HG03280 (cell line): ENCODE data around the gene NEK6.

Experiments used
- ATAC-seq: cut with Tn5 transposase; IDR thresholded peaks from one replicate; pipeline ENCODE4 v1.9.1; 2021; ENCODE audit warnings: mild to moderate bottlenecking, moderate library complexity; ENCODE audit not compliant: unreplicated experiment

Gene NEK6

DNA sequence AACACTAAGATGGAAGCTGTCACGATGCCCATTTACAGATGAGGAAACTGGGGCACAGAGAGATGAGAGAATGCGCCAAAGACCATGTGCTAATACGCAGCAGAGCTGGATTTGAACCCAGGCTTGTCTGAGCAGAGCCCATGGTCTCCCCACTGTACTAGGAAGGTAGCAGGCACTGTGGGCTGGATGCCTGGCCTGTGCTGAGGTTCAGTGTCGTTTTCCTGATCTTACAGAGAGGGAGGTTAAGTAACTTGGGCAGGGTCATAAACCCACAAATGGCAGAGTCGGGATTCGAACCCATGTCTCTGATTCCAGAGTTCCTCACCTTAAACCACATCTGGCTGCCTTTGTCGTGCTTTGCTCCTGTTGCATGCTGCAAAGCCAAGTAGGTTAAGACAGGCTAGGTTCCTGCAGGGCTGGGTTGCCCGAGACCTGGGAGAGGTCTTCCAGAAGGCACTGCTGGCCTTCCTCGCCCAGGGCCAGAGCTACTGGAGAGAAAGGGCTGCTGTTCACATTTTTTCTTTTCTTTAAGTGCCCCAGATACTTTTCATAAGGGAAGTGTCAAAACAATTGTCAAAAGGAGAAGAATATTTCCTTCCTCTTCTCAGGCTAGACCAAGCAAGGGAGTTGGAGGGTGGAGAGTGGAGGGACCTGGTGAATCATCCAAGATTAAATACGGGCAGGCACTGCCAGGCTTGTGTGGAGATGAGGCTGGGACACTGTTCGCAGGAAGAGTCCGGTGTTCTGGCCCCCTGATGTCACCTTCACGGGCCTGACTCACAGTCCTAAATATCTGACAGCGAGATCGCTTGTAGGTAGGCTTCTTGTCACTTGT lies 3.2 kb downstream of the NEK6 start:
- no peak for ATAC-seq

DNA sequence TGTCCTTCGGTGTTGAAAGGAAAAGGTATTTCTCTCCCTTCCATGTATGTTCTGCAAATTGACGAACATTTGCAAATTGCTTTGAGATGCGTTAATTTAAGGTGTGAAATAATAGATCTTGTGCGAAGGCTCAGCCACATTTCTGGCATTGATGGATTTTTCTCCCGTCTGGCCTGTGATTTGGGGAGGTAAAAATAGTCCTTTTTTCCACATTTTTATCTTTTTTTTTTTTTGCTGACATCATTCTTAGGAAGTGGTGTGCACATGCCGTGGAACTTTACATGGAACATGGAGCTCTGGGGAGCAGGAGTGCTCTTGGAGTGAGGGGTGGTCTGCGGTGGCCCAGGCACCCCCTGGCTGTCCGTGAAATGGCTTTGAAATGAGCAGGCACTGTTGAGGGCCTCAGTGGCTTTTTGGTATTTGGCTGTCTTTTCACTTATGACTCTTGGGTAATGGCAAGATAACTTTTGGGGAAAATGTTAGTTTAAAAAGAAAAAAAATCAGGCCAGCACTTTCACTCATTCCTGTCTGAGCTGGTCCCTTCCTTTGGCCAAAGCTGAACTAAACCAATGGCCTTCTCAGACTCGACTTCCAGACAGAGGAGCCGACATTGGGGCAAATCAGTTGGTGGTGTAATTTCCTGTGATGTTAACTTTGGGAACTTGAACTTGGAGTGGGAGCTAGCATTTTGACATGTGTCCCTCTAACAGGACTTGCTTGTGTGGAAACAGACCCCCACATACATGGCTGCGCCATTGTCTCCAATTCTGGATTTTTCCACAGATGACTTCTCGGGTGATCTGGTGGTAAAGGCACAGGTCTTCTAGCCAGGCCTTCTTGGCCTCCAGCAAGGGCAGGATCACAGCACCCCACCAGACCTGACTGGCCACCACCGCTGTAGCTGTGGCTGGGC lies 4.2 kb downstream of the NEK6 start:
- no peak for ATAC-seq

DNA sequence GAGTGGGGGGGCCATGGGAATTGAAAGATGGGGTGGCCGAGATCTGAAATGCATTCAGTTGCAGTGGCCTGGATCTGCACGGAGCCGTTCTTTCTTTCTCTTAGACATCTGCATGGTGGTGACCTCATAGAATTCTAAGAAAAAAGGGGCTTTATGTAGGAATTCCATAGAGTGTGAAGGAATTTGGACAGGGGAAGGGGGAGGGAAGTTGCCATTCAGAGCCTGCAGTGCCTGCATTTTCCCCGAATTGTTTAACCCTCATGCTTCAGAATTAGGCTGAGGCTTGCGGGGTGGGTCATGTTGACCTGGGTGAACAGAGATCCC lies 4.9 kb downstream of the NEK6 start:
- ATAC-seq = no peak

DNA sequence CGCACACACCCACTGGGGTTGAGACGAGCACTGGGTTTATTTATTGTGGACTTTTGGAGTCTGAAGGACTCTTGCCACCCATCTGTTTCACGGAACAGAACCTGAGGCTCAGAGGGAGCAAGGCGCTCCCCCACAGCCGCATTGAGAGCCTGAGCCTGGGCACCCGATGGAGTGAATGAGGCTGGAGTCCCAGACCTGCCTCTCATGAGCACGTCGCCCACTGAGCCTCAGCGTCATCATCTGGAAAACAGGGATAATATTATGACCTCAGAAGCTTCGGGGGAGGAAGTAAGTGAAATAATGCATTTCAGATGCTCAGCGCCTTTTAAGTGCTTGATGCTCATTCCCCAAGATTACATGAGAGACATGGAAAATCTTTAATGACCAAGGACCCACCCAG lies 5.5 kb downstream of the NEK6 start:
- no peak for ATAC-seq

DNA sequence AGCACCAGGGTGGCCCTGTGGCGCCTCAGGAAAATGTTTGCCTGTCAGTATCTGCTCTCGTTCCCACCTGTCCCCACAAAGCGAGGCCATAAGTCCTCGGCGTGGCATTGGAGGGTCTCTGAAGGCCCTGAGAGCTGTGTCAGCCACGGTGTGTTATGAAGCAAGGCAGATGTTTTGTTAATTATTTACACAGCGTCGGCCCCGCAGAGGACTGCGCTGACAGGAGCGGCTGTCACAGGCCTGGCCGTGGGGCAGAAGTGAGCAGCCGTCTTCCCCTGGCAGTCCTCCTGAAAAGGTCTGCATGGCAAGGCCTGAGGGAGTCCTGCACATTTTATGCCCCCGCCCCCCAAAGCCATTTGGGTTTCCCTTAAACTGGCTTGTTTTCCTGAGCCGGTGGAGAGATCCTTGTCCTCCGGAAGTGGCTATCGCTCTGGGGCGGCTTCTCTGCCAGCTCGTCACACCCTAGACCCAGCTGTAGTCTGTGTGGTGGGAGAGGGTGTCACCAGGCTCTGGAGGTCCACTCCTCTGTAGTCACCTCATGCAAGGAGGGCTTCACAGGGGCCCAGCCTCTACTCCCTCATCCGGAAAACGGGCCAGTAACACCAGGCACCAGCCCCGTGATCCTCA lies 6.2 kb downstream of the NEK6 start:
- ATAC-seq = no peak

DNA sequence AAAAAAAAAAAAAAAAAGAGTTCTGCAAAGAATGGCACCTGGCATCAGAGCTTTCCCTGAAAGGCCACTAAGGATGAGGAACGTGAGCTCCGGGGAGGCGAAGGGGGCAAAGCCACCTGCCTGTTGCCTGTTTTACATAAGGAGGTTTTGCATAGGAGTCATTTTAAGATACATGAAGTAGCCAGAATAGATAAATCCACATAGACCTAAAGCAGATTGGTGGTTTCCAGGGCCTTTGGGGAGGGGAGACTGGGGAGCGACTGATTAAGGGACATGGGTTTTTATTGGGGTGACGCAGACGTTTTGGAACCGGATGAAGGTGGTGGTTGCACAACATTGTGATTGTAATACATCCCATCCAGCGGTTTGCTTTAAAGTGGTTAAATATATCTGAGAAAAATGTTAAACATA lies 7.1 kb downstream of the NEK6 start:
- ATAC-seq = peak; percentile 54

DNA sequence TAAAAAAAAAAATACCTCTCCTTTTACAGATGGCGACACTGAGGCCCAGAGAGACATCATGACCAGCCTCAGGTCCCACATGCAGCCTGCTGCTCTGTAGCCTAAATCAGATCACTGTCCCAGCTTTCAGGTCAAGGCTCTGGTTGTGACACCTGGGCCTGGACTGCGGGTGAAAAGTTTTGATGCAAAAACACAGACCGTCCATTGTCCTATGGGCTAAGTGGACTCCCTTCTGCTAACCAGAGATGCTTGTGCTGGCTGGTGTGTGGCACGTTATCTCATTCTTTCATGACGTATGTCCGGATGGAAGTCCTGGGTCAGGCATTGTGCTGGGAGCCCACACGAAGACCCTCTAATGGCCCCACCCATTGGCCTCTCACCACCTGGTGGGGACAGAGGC lies 7.8 kb downstream of the NEK6 start:
- no peak for ATAC-seq

DNA sequence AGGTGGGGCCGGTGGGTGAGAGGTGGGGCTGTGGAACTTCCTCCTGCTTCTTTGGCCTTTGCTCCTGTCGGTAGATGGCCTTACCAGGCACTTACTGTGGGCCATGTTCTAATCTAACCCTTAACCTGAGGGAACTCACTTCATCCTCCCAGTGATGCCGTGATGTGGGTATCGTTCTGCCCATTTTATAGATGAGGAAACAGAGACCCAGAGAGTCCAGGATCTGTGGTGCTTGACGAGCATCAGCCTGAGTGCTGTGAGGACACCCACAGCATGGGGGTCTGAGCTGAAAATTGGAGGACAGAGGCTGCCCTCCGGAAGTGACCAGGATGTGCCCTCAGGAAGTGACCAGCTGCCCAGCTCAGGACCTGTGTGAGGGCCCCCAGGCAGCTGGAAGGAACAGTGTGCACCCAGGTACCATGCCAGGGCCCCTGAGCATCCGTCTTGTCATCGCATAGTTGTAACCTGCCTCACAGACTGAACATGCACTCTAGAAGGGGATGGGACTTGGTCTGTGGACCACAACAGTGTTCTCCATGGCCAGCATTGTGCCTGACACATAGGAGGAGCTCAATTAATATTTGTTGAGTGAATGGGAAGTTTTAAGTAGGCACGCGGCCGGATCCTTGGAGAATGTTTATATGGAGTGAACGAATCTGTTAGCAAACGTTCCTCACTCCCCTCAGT lies 8.5 kb downstream of the NEK6 start:
- no peak for ATAC-seq

DNA sequence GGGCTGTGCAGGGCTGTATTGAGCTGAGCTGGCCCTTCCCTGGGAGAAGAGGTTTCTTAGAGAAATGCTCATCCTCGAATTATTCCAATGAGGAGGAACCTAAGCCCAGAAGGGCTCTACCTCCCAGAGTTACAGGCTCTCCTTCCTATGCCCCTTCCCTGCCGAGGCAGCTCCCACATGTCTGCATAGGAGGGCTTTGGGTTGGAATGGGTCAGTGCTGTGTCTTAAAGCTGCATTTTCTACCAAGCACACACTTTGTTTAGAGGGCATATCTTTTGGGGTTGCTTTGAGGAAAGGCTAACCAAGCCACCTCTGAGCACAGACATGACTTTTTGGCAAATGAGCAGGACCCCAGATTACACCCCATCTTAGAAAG lies 9.1 kb downstream of the NEK6 start:
- no peak for ATAC-seq

DNA sequence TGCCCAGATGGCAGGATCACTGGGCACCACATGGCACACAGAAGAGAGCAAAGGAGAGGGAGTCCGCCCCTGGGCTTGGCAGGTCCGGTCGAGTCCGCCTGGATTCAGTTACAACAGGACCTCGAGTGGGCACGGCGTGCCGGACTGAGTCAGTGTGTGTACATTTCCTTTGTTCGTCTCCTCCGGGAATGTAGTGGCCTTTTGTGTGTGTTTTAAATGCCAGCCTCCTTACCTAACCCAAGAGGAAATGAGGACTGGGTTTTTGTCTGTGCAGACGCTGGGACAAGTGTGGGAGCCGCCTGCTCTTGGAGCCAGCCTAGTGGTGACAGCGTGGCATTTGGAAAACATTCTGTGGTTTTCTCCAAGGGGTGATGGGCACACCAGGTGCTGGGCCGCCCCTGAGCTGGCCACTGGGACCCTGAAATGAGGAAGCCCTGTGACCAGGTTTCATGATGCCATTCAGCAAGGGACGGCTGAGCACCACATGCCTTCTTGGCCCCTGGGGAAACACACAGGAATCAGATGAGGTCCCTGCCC lies 9.6 kb downstream of the NEK6 start:
- no peak for ATAC-seq

DNA sequence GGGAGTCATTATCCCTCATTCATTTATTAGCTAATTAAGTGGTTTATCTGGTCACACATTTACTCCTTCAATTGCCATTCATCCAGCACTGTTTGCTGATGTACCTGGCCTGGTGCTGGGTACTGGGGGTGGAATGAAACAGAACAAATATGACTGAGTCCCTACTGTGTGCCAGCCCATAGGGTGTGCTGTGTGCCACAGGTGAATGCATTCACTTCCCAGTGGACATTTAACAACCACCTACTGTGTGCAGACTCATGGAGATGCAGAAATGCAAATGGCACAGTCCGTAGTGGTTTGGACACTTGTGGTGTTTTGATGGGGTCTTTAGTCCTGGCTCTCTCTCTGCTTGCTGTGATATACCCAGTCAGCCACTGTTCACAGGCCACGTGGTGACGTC lies 10.5 kb downstream of the NEK6 start:
- no peak for ATAC-seq

DNA sequence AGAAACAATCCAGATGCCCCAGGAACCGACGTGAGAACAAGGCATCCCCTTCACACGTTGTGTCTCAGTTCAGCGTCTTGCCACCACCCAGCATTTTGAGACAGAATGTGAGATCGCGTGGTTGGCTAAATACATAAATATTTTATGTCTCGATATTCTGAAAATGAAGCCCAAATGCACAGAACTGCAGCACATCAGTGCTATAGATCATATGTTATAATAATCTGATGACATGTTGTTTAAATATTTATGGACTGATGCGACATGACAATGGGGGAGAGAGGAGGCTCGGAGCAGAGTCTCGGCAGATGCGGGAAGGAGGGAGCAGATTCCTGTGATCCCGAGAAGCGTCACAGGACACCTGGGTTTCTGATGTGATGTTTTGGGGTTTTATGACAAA lies 10.9 kb downstream of the NEK6 start:
- ATAC-seq = no peak

DNA sequence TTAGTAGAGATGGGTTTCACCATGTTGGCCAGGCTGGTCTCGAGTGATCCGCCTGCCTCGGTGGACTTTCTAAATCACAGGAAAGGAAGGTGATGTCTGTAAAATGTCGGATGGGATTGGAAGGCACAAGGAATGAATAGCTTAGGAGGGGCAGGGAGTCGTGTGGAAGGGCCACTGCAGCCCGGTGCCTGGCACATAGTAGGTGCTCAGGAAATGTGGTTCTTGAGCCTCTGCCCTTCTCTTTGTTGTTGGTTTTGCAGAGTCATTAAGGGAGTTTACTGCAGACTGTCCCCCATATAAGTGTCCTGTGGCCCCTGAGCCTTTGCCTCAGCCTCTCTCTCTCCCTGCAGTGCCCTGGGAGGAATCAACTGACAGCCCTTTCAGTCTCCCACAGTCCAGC lies 11.8 kb downstream of the NEK6 start:
- ATAC-seq = no peak

DNA sequence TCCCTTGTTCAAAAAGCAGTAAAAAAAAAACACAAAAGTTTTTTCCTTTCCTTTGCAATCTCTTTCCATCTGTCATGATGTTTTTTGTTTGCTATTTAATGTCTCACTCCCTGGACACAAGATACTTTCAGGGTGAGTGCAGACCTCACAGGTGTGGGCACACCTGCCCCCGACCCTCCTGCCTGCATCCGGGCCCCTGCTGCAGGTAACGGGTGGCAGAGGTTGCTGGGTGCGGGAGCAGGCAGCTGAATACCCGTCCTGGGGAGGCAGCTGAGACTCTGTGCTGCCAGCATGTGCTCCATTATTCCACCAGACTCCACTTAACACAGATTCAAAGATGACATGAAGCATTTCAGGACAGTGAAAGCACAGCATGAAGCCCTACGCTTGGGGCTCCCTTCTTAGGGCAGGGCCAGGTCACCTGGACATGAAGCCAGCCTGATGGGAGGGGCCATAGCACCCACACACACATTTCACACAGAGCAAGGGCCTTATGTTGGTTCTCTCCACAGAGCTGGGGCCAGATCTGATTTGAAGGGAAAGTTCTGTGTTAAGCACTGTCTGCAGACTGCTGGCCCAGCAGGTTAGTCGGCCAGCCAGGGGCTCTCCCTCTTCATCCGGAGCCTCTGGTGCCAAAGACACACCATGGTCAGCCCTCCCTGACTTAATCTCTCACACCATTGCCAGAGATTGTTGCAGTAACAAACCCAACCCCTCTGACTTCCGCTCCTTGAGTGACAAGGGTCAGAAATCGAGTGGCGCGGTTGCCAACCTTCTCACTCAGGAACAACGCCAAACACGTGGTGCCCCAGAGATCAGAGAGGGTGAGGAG lies 13.0 kb downstream of the NEK6 start:
- no peak for ATAC-seq

DNA sequence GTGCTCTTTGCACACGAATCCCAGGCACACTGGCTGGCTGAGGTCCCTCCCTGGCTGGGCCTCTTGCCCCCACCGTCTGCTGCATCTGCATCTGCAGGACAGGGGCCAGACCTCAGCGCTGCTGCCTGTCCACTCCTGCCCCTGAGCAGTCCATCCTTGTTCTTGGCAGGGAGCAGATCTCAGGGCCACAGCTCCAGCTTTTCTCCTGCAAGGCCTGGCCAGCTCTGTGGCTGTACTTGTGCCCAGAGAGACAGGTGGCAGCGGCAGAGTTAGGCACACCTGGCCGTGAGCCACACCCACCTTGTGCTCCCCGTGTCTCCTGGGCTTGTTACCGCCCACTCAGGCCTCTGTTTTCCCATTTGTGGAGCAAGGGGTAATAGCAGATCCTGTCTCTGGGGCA lies 13.9 kb downstream of the NEK6 start:
- no peak for ATAC-seq

DNA sequence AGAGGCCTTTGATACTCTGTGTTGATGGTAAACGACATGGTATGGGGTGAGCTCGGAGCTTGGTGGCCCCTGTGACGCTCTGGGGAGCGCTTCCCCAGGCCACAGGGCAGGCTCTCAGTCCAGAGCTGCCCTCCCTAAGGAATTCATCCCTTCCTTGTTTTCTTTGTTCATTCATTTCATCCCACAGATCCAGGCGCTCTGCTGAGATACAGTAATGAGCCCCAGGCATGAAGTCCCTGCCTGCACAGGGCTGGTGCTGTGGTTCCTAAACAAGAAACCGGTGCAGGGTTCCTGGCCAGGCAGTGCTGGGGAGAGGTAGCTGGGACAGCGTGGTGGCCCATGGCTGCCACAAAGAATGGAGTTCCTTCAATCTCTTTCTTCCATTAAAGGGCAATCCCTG lies 14.4 kb downstream of the NEK6 start:
- ATAC-seq = no peak

DNA sequence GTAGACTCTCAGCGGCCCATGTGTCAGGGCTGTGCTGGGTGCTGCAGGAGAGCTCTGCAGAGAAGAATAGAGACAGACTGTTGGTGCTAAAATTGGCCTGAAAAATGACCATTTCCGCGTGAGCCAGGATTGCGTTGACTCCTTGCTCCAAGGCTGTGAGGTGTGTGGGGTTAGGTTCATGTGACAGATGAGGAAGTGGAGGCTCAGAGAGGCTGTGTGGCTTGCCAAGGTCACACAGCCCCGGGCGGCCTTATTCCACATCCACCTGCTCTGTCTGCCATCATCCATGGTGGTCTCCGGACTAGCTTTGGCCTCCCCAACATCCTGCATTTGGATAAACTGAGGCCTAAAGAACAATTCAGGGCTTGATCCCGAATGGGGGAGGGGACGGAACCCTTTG lies 15.2 kb downstream of the NEK6 start:
- no peak for ATAC-seq

DNA sequence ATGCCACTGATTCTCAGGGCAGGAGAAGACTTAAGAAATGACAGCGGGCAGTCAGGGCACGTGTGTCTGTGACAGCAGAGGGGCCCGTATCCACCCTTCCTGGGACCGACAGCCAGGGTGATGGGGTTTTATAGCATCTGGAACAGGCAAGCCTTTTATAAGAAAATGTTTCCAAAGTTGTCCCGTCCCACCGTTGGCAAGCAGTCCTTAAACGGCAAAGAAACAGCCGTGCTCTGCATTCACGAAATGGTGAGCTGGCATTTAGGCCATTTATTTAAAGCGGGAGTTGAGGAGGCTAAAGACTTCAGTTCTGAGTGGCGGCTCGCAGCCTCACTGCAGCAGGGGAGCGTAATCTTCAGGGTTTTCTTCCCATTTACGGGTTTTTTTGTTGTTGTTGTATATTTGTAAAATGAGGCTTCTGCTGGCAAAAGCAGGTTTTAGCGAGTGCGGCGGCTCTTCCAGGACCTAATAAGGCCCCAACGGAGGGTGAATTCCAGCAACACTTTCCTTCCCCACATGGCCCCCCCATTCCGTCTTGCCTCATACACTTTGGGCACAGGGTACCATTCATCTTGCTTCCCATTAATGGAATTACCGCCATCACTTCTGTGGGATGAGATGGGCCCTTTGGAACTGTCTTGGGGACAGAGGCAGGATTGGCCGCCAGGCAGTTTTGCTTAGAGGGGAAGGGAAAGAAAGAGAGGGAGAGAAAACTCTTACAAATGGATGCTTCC lies 15.8 kb downstream of the NEK6 start:
- no peak for ATAC-seq

DNA sequence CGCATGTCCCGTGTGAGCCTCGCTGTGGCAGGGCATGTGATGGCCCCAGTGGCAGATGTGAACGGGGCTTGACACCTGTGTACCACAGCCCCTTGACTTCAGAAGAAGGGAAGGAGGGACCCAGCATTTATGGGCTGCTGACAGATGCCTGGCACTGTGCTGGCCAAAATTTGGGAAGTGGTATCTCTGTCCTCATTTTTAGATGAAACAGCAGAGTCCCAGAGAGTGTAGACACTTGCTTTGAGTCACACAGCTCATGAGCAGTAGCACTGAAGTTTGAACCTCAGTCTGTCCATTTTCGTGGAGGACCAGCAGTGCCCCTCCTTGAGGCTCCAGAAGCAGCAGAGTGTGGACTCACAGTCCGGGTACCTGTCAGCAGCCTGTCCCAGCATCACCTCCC lies 16.5 kb downstream of the NEK6 start:
- no peak for ATAC-seq

DNA sequence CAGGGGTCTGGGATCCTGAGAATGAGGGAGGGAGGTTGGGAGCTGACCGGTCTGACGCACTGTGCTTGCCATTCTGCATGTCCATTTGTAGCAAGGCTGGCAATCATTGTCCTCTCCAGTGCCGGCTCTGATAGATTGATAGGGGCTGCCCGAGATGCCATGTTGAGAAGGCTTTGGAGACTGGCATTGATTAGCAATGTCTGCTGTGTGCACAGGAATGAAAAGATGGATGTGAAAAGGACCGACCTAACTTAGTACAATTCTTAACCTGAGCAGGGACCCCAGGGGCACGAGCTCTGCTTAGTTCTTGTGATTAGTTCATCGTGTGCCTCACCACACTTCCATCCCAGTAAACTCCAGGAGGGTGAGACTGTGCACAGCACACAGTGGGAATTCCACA lies 17.0 kb downstream of the NEK6 start:
- no peak for ATAC-seq
